ENCODE measurements around the gene PPP1R18.

The PPP1R18 gene

DNA sequence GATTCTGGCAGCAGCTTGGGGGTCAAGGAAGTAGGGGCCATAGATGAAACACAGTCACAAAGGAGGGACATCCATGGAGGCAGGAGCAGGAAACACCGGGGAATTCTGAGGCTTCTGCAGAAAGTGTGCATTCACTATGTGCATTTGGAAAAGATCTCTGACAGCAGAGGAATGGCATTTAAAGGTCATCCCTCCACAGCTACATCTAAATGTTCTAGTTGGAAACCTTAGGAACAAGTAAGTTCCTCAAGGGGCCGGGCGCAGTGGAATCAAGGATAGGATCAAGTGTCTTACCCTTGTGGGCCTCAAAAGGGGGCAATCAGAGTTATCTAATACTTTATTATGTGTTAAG lies 30.7 kb downstream of the PPP1R18 start:
- Histone ChIP-seq H3K27me3 (ENCODE audit: control insufficient read depth in 1 of 2, insufficient read depth in 2 of 2, low read length in 2 of 2) (no peaks in the 10 kb centered on the region), H3K4me3 (ENCODE audit: low read length in 2 of 2) (no peak overlapping the region), H3K9me3 (ENCODE audit: control insufficient read depth in 2 of 2, low read length in 2 of 2) (no peaks in the 10 kb centered on the region), H3K27ac (ENCODE audit: low read length) (no peak overlapping the region), H3K9ac (ENCODE audit: low read length in 2 of 2) (no peak overlapping the region), H3K36me3 (ENCODE audit: control insufficient read depth in 2 of 2, insufficient read depth in 2 of 2, low read length in 2 of 2) (peaks cover 77 to 88% of the 10 kb centered on the region in 2 donors), H3K4me1 (ENCODE audit: control insufficient read depth, insufficient read depth, low read length) (no peaks in the 10 kb centered on the region)

DNA sequence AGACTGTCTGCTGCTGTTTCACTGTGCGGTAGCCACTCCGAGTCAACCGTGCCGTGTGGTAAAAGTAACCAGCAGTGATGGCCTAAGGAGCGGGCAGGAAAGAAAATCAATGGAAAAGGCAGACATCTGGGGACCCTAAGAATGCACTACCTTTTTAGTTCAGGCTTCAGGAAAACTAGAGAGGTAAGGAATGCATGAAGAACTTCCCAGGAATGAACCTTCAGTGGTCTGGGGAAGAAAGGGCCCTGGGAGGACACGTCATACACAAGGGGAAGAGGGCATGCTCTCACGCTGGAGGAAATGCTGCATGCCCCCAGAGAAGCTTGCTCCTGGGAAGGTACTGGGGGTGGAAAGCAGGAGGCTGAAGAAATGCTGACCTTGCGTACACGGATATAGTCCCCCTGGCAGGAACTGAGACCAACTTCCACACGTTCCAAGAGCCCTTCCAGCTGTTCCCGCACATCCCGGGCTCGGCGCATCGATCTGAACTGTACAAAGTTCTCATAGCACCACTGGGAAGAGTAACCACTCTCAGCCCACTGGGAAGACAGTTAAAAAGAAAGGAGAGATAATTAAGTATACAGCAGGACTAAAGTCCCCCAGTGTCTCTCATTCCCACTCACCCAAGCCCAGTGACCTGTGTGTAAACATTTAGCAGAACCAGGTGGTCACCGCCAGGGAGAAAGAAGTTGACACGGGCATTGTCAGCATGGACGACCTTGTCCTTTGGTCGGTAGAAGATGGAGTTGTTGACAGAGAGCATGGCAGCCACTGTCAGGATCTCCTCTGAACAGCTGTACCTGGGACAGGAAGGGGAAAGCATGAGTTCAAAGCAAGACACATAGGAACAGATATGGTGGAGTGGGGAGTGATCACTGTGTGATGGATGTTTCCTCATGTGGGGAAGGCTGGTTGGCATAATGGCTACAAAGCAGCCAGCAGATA lies 31.4 kb downstream of the PPP1R18 start:
- H3K27me3 ChIP-seq (ENCODE audit: control insufficient read depth in 1 of 2, insufficient read depth in 2 of 2, low read length in 2 of 2), result no peaks in the 10 kb centered on the region
- no peak overlapping the region for H3K27ac ChIP-seq (ENCODE audit: low read length)
- H3K9me3 ChIP-seq (ENCODE audit: control insufficient read depth in 2 of 2, low read length in 2 of 2), result no peaks in the 10 kb centered on the region
- no peak overlapping the region for H3K9ac ChIP-seq (ENCODE audit: low read length in 2 of 2)
- no peak overlapping the region for H3K4me3 ChIP-seq (ENCODE audit: low read length in 2 of 2)
- H3K4me1 ChIP-seq (ENCODE audit: control insufficient read depth, insufficient read depth, low read length), result no peaks in the 10 kb centered on the region
- peaks cover 75 to 85% of the 10 kb centered on the region in 2 donors for H3K36me3 ChIP-seq (ENCODE audit: control insufficient read depth in 2 of 2, insufficient read depth in 2 of 2, low read length in 2 of 2)

DNA sequence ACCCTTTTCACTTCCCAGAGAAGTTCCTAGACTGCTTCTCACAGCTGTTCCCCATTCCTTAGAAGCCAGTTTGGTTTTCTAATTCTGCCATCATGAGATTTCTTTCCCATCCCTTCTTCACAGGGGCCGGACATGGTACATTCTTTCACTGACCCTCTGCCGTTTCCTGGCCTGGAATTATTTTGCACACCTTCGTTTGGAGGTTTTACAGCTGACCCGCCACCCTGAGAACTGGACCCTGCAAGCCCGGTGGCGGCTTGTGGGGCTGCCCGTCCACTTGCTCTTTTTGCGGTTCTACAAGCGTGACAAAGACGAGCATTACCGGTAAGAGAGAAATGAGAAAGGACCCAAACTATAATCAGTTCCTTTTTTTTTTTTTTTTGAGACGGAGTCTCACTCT lies 35.3 kb downstream of the PPP1R18 start:
- H3K36me3 ChIP-seq (ENCODE audit: control insufficient read depth in 2 of 2, insufficient read depth in 2 of 2, low read length in 2 of 2), result peaks cover 46 to 56% of the 10 kb centered on the region in 2 donors
- H3K4me1 ChIP-seq (ENCODE audit: control insufficient read depth, insufficient read depth, low read length), result peaks cover 12% of the 10 kb centered on the region
- no peak overlapping the region for H3K9ac ChIP-seq (ENCODE audit: low read length in 2 of 2)
- H3K27me3 ChIP-seq (ENCODE audit: control insufficient read depth in 1 of 2, insufficient read depth in 2 of 2, low read length in 2 of 2), result no peaks in the 10 kb centered on the region
- no peak overlapping the region for H3K4me3 ChIP-seq (ENCODE audit: low read length in 2 of 2)
- no peaks in the 10 kb centered on the region for H3K9me3 ChIP-seq (ENCODE audit: control insufficient read depth in 2 of 2, low read length in 2 of 2)
- no peak overlapping the region for H3K27ac ChIP-seq (ENCODE audit: low read length)

DNA sequence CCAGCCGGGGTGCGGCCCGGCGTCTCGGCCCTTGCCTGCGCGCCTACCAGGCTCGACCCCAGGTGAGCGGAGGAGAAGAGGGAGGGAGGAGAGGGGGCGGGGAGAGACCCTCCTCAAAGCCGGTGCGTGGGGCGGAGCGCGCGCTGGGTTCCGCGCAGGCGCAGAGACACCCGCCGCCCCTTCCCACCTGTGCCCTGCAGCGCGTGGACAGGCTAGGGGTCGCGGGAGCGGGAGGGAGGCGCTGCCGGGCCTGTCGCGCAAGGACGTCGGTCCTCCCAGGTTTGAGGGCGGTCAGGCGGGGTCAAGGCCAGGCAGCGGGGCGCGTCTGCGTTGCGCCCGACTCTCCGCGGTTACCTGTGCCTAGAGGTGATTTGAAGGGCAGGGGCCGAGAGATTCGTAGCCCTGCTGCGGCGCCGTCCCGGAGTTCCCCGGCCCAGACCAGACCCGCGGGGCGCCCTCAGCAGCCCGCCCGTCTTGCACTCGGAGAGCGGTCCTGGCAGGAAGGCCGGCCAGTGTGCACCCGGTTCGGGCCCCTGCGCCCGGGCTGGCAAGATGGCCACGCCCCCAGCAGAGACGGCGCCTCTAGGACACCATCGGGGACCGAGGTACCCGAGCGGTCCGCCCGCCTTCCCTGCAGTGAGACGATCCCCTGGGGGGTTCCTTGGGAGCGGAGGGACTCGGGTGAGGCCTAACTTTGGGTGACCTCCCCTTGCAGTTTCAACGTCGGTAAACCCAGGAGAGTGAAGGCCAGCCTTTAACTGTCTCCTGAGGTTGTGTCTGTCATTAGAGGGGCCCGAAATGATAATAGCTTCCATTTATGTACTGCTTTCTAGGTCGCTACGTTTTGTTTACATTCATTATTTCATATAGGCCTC lies 39.0 kb downstream of the PPP1R18 start:
- Histone ChIP-seq H3K4me3 (ENCODE audit: low read length in 2 of 2) (peak overlapping the region; percentile 85 to 95), H3K36me3 (ENCODE audit: control insufficient read depth in 2 of 2, insufficient read depth in 2 of 2, low read length in 2 of 2) (peaks cover 19 to 20% of the 10 kb centered on the region in 2 donors), H3K27ac (ENCODE audit: low read length) (peak overlapping the region; percentile 87), H3K4me1 (ENCODE audit: control insufficient read depth, insufficient read depth, low read length) (peaks cover 12% of the 10 kb centered on the region), H3K27me3 (ENCODE audit: control insufficient read depth in 1 of 2, insufficient read depth in 2 of 2, low read length in 2 of 2) (no peaks in the 10 kb centered on the region), H3K9me3 (ENCODE audit: control insufficient read depth in 2 of 2, low read length in 2 of 2) (no peaks in the 10 kb centered on the region), H3K9ac (ENCODE audit: low read length in 2 of 2) (peak overlapping the region; percentile 84 to 88)

GRCh38 chr6:30646450-30647241 lies 39.8 kb downstream of the PPP1R18 start, which contains the start of gene C6orf136:
C6orf136 (plus strand) TSS chr6:30647133; CDS start chr6:30647232, 99 bp downstream.
- no peaks in the 10 kb centered on the region for H3K9me3 ChIP-seq (ENCODE audit: control insufficient read depth in 2 of 2, low read length in 2 of 2)
- H3K27ac ChIP-seq (ENCODE audit: low read length), result peak within 1 kb of the TSS; percentile 87
- peak within 1 kb of the TSS; percentile 84 to 88 for H3K9ac ChIP-seq (ENCODE audit: low read length in 2 of 2)
- peaks cover 12% of the 10 kb centered on the region for H3K4me1 ChIP-seq (ENCODE audit: control insufficient read depth, insufficient read depth, low read length)
- peaks cover 13 to 18% of the 10 kb centered on the region in 2 donors for H3K36me3 ChIP-seq (ENCODE audit: control insufficient read depth in 2 of 2, insufficient read depth in 2 of 2, low read length in 2 of 2)
- H3K4me3 ChIP-seq (ENCODE audit: low read length in 2 of 2), result peak within 1 kb of the TSS; percentile 85 to 95
- no peaks in the 10 kb centered on the region for H3K27me3 ChIP-seq (ENCODE audit: control insufficient read depth in 1 of 2, insufficient read depth in 2 of 2, low read length in 2 of 2)

DNA sequence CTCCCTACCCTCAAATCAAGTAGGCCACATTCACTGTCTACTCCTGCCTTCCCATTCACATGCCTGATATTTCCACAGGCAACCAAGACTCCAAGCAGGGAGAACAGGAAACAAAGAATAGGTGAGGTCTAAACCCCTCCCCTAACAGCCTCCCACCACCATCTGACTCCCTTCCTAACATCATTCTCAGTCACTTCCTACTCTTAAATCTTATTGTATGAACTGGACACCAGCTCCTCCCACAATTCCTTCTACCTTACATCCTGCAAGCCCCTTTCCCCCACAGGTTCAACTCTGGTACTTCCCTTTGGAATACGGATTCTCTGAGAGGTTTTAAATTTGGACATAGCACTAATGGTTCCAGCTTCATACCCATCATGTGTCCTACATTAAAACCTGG lies 40.5 kb downstream of the PPP1R18 start:
- Histone ChIP-seq H3K9ac (ENCODE audit: low read length in 2 of 2) (peak overlapping the region in 1 of 2 donors; percentile 55), H3K36me3 (ENCODE audit: control insufficient read depth in 2 of 2, insufficient read depth in 2 of 2, low read length in 2 of 2) (peaks cover 12 to 17% of the 10 kb centered on the region in 2 donors), H3K4me3 (ENCODE audit: low read length in 2 of 2) (no peak overlapping the region), H3K27me3 (ENCODE audit: control insufficient read depth in 1 of 2, insufficient read depth in 2 of 2, low read length in 2 of 2) (no peaks in the 10 kb centered on the region), H3K4me1 (ENCODE audit: control insufficient read depth, insufficient read depth, low read length) (peaks cover 12% of the 10 kb centered on the region), H3K9me3 (ENCODE audit: control insufficient read depth in 2 of 2, low read length in 2 of 2) (no peaks in the 10 kb centered on the region), H3K27ac (ENCODE audit: low read length) (peak overlapping the region; percentile 87)

DNA sequence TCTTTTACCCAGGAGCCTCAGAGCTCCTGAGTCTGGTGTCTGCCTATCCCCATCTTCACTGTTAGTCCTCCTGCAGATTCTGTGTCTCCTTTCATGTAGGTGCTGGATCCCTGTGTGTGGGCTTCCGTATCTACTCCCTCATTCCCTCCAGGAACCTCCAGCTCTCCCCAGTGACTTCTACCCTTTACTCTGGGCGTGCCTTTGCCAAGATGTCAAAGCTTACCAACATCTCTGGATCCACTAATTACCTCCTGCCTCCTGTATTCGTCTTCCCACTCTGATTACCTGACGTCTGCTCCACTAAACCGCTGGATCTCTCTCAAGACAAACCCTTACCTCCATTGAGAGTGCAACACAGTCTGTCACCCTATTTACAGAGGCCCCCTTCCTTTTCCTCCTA lies 41.7 kb downstream of the PPP1R18 start:
- Histone ChIP-seq H3K9me3 (ENCODE audit: control insufficient read depth in 2 of 2, low read length in 2 of 2) (no peaks in the 10 kb centered on the region), H3K27me3 (ENCODE audit: control insufficient read depth in 1 of 2, insufficient read depth in 2 of 2, low read length in 2 of 2) (no peaks in the 10 kb centered on the region), H3K4me3 (ENCODE audit: low read length in 2 of 2) (no peak overlapping the region), H3K27ac (ENCODE audit: low read length) (no peak overlapping the region), H3K4me1 (ENCODE audit: control insufficient read depth, insufficient read depth, low read length) (peaks cover 12% of the 10 kb centered on the region), H3K36me3 (ENCODE audit: control insufficient read depth in 2 of 2, insufficient read depth in 2 of 2, low read length in 2 of 2) (peaks cover 17 to 22% of the 10 kb centered on the region in 2 donors), H3K9ac (ENCODE audit: low read length in 2 of 2) (no peak overlapping the region)

DNA sequence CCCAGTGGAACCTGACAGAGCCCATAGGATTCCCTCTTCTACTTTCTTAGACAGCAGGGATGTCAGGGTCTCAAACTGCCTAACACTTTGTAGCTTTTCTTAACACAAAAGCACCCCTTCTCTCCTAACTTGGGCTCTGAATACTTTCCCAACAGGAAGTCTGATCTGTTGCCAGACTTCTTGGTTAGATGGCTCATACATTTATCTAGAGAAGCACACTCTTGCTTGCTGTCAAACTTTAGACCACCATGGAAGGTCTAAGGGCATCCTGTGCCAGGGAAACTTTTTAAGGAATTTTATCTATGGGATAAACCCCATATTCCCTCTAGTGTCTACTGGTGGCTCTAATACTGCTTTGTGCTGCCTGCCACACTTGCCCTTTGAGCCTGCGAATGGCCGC lies 42.8 kb downstream of the PPP1R18 start:
- Histone ChIP-seq H3K9me3 (ENCODE audit: control insufficient read depth in 2 of 2, low read length in 2 of 2) (no peaks in the 10 kb centered on the region), H3K4me3 (ENCODE audit: low read length in 2 of 2) (no peak overlapping the region), H3K9ac (ENCODE audit: low read length in 2 of 2) (no peak overlapping the region), H3K36me3 (ENCODE audit: control insufficient read depth in 2 of 2, insufficient read depth in 2 of 2, low read length in 2 of 2) (peaks cover 15 to 18% of the 10 kb centered on the region in 2 donors), H3K27ac (ENCODE audit: low read length) (no peak overlapping the region), H3K4me1 (ENCODE audit: control insufficient read depth, insufficient read depth, low read length) (peaks cover 12% of the 10 kb centered on the region), H3K27me3 (ENCODE audit: control insufficient read depth in 1 of 2, insufficient read depth in 2 of 2, low read length in 2 of 2) (no peaks in the 10 kb centered on the region)

GRCh38 chr6:30641048-30641447 lies 45.4 kb downstream of the PPP1R18 start:
- Histone ChIP-seq H3K9ac (ENCODE audit: low read length in 2 of 2) (no peak overlapping the region), H3K27me3 (ENCODE audit: control insufficient read depth in 1 of 2, insufficient read depth in 2 of 2, low read length in 2 of 2) (no peaks in the 10 kb centered on the region), H3K4me1 (ENCODE audit: control insufficient read depth, insufficient read depth, low read length) (no peaks in the 10 kb centered on the region), H3K9me3 (ENCODE audit: control insufficient read depth in 2 of 2, low read length in 2 of 2) (no peaks in the 10 kb centered on the region), H3K36me3 (ENCODE audit: control insufficient read depth in 2 of 2, insufficient read depth in 2 of 2, low read length in 2 of 2) (peaks cover 15 to 18% of the 10 kb centered on the region in 2 donors), H3K27ac (ENCODE audit: low read length) (no peak overlapping the region), H3K4me3 (ENCODE audit: low read length in 2 of 2) (no peak overlapping the region)

DNA sequence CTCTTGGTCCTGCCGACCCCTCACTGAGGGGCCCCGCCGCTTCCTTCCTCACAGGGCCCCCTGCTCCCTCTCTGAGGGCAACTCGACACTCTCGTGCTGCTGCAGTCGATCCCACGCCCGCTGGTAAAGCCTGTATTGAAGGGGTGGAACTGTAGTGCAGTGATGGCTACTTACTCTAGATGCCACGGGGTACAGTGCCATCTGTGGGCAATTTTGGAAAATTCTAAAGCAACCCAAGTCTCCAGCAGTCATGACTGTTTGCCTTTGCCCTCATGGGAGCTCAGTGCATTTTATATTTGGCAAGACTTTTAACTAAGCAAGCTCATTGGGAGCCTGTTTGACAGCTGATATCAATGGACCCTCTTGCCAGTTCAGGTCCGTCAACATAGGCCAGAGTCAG lies 46.0 kb downstream of the PPP1R18 start:
- Histone ChIP-seq H3K9me3 (ENCODE audit: control insufficient read depth in 2 of 2, low read length in 2 of 2) (no peaks in the 10 kb centered on the region), H3K36me3 (ENCODE audit: control insufficient read depth in 2 of 2, insufficient read depth in 2 of 2, low read length in 2 of 2) (peaks cover 15 to 18% of the 10 kb centered on the region in 2 donors), H3K4me1 (ENCODE audit: control insufficient read depth, insufficient read depth, low read length) (no peaks in the 10 kb centered on the region)

More for the DNA sequence above, 46.0 kb downstream of the PPP1R18 start:
- Histone ChIP-seq H3K27ac (ENCODE audit: low read length) (no peak overlapping the region), H3K4me3 (ENCODE audit: low read length in 2 of 2) (no peak overlapping the region), H3K27me3 (ENCODE audit: control insufficient read depth in 1 of 2, insufficient read depth in 2 of 2, low read length in 2 of 2) (no peaks in the 10 kb centered on the region), H3K9ac (ENCODE audit: low read length in 2 of 2) (no peak overlapping the region)

All from stomach smooth muscle (tissue), 2 donors.